ENCODE data around the gene THSD4. TPM values are rescaled to one million over a fixed set of nuclear protein-coding genes. Genes with fewer than 3 reads are reported as not detected.
"Not testable (repeated sequence)": the region's sequence is repeated elsewhere in the genome, so short reads cannot be mapped to it uniquely, and the experiment has no call there.

THSD4 gene
- total RNA-seq, 1 donor from 2014 or later, result 73.5 TPM

DNA sequence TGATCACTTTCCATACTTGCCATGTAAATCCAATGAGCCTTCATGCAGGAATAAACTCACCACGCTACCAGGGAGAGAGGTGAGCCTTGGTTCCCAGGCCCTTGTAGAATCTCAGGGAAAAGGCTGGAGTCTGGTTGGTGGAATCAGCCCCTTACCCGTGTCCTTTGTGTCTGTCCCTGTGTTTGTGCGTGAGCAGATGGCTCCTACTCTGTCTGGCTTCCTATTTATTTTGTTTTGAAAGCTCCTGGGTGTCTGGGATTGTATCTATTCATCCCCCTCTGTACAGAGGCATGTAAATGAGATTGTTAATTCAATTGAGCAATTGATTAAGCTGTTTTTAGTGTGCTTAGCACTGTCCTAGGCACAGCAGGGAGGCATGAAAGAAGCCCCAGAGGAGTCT is 278.1 kb downstream of the THSD4 start:
- H3K4me3 ChIP-seq (ENCODE audit: low read depth, low read length), result no peak overlapping the region
- TF ChIP-seq, protein P1, sequence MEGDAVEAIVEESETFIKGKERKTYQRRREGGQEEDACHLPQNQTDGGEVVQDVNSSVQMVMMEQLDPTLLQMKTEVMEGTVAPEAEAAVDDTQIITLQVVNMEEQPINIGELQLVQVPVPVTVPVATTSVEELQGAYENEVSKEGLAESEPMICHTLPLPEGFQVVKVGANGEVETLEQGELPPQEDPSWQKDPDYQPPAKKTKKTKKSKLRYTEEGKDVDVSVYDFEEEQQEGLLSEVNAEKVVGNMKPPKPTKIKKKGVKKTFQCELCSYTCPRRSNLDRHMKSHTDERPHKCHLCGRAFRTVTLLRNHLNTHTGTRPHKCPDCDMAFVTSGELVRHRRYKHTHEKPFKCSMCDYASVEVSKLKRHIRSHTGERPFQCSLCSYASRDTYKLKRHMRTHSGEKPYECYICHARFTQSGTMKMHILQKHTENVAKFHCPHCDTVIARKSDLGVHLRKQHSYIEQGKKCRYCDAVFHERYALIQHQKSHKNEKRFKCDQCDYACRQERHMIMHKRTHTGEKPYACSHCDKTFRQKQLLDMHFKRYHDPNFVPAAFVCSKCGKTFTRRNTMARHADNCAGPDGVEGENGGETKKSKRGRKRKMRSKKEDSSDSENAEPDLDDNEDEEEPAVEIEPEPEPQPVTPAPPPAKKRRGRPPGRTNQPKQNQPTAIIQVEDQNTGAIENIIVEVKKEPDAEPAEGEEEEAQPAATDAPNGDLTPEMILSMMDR (conservative IDR thresholded peaks at IDR 0.05; ENCODE audit: low read depth, low read length), result no peak
- no peak for DNase-seq (ENCODE audit: low read depth)

- DNase-seq (ENCODE audit: low read depth), result no peak
- TF ChIP-seq, protein P1 (conservative IDR thresholded peaks at IDR 0.05; ENCODE audit: low read depth, low read length), result no peak
- no peak overlapping the region for H3K4me3 ChIP-seq (ENCODE audit: low read depth, low read length)
Measured at GRCh38 chr15:71396536-71397125, 281.4 kb downstream of the THSD4 start.

GRCh38 chr15:71397377-71397776 is 282.1 kb downstream of the THSD4 start:
- no peak for DNase-seq (ENCODE audit: low read depth)
- no peak overlapping the region for H3K4me3 ChIP-seq (ENCODE audit: low read depth, low read length)
- TF ChIP-seq, protein P1 (conservative IDR thresholded peaks at IDR 0.05; ENCODE audit: low read depth, low read length), result no peak

- no peak overlapping the region for H3K4me3 ChIP-seq (ENCODE audit: low read depth, low read length)
- TF ChIP-seq, protein P1 (conservative IDR thresholded peaks at IDR 0.05; ENCODE audit: low read depth, low read length), result no peak
- DNase-seq (ENCODE audit: low read depth), result no peak
Measured at GRCh38 chr15:71400294-71400693, 285.0 kb downstream of the THSD4 start.

DNA sequence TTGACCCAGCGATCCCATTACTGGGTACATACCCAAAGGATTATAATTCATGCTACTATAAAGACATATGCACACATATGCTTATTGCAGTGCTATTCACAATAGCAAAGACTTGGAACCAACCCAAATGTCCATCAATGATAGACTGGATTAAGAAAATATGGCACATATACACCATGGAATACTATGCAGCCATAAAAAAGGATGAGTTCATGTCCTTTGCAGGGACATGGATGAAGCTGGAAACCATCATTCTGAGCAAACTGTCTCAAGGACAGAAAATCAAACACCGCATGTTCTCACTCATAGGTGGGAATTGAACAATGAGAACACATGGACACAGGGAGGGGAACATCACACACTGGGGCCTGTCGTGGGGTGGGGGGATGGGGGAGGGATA is 286.5 kb downstream of the THSD4 start:
- not testable (repeated sequence) for H3K4me3 ChIP-seq (ENCODE audit: low read depth, low read length); DNase-seq (ENCODE audit: low read depth)

GRCh38 chr15:71409541-71409940 is 294.3 kb downstream of the THSD4 start:
- no peak for DNase-seq (ENCODE audit: low read depth)
- no peak overlapping the region for H3K4me3 ChIP-seq (ENCODE audit: low read depth, low read length)
- TF ChIP-seq, protein P1 (conservative IDR thresholded peaks at IDR 0.05; ENCODE audit: low read depth, low read length), result no peak

- TF ChIP-seq, protein P1 (conservative IDR thresholded peaks at IDR 0.05; ENCODE audit: low read depth, low read length), result no peak
Measured at GRCh38 chr15:71410347-71410746, 295.1 kb downstream of the THSD4 start.

More at GRCh38 chr15:71410347-71410746, 295.1 kb downstream of the THSD4 start:
- DNase-seq (ENCODE audit: low read depth), result no peak
- no peak overlapping the region for H3K4me3 ChIP-seq (ENCODE audit: low read depth, low read length)

Measured in epithelial cell of proximal tubule (primary cell).